Liver (tissue), 3 donors: ENCODE data around the gene HOXC13.

Source experiments
- EGR1 ChIP-seq, 2 donors: IDR thresholded peaks; 2 replicates each; pipeline ENCODE4 v1.6.1; 2016 to 2018; ENCODE audit warnings: antibody characterized with exemption in 2 of 2, low read depth in 2 of 2
- HNF4G ChIP-seq: IDR thresholded peaks from 2 replicates; pipeline ENCODE4 v1.6.1; 2016; ENCODE audit warnings: antibody characterized with exemption
- JUND ChIP-seq, 2 donors: IDR thresholded peaks; 2 replicates each; pipeline ENCODE4 v1.6.1; 2016; ENCODE audit warnings: antibody characterized with exemption in 2 of 2
- TAF1 ChIP-seq: conservative IDR thresholded peaks from 2 replicates; pipeline ENCODE4 v1.6.1; 2016; ENCODE audit warnings: antibody characterized with exemption, mild to moderate bottlenecking
- YY1 ChIP-seq: IDR thresholded peaks from 2 replicates; pipeline ENCODE4 v1.6.1; 2016; ENCODE audit warnings: antibody characterized with exemption, mild to moderate bottlenecking
- TF ChIP-seq, protein P1 (sequence below): fragments of 150-350 bp; IDR thresholded peaks from 2 replicates; pipeline ENCODE4 v1.5.1; 2017; ENCODE audit warnings: improper control_type of control experiment, low read depth, low read length; ENCODE audit not compliant: missing input control
- TF ChIP-seq, protein P2 (sequence below): IDR thresholded peaks from 2 replicates; pipeline ENCODE4 v1.6.1; 2016; ENCODE audit warnings: antibody characterized with exemption
- TF ChIP-seq, protein P3 (sequence below): IDR thresholded peaks from 2 replicates; pipeline ENCODE4 v1.6.1; 2016; ENCODE audit warnings: antibody characterized with exemption, mild to moderate bottlenecking
- donor health status: healthy.
- donor health status: healthy.

DNA sequence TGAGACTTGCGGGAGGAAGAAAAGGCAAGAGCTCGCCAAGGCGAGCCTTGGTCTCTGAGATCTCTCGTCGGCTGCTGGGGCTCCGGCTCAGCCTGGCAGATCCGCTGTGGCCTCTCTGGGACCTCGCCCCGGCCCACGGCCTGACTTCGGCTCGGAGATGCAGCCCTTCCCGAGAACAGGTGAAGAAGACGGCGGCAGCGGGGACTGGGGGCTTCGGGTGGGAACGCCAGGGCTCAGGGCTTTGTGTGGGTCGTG lies 55.3 kb downstream of the HOXC13 start:
- TF ChIP-seq, protein P1, sequence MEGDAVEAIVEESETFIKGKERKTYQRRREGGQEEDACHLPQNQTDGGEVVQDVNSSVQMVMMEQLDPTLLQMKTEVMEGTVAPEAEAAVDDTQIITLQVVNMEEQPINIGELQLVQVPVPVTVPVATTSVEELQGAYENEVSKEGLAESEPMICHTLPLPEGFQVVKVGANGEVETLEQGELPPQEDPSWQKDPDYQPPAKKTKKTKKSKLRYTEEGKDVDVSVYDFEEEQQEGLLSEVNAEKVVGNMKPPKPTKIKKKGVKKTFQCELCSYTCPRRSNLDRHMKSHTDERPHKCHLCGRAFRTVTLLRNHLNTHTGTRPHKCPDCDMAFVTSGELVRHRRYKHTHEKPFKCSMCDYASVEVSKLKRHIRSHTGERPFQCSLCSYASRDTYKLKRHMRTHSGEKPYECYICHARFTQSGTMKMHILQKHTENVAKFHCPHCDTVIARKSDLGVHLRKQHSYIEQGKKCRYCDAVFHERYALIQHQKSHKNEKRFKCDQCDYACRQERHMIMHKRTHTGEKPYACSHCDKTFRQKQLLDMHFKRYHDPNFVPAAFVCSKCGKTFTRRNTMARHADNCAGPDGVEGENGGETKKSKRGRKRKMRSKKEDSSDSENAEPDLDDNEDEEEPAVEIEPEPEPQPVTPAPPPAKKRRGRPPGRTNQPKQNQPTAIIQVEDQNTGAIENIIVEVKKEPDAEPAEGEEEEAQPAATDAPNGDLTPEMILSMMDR: no peak
- TF ChIP-seq, protein P2, sequence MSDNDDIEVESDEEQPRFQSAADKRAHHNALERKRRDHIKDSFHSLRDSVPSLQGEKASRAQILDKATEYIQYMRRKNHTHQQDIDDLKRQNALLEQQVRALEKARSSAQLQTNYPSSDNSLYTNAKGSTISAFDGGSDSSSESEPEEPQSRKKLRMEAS: no peak
- TF ChIP-seq, protein P3, sequence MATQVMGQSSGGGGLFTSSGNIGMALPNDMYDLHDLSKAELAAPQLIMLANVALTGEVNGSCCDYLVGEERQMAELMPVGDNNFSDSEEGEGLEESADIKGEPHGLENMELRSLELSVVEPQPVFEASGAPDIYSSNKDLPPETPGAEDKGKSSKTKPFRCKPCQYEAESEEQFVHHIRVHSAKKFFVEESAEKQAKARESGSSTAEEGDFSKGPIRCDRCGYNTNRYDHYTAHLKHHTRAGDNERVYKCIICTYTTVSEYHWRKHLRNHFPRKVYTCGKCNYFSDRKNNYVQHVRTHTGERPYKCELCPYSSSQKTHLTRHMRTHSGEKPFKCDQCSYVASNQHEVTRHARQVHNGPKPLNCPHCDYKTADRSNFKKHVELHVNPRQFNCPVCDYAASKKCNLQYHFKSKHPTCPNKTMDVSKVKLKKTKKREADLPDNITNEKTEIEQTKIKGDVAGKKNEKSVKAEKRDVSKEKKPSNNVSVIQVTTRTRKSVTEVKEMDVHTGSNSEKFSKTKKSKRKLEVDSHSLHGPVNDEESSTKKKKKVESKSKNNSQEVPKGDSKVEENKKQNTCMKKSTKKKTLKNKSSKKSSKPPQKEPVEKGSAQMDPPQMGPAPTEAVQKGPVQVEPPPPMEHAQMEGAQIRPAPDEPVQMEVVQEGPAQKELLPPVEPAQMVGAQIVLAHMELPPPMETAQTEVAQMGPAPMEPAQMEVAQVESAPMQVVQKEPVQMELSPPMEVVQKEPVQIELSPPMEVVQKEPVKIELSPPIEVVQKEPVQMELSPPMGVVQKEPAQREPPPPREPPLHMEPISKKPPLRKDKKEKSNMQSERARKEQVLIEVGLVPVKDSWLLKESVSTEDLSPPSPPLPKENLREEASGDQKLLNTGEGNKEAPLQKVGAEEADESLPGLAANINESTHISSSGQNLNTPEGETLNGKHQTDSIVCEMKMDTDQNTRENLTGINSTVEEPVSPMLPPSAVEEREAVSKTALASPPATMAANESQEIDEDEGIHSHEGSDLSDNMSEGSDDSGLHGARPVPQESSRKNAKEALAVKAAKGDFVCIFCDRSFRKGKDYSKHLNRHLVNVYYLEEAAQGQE: no peak
- TF ChIP-seq JUND (IDR thresholded peaks at IDR 0.05): no peak
- TF ChIP-seq TAF1: no peak
- TF ChIP-seq HNF4G: no peak
- no peak for TF ChIP-seq YY1
- no peak for TF ChIP-seq EGR1 (IDR thresholded peaks at IDR 0.05; ENCODE audit: low read depth in 2 of 2)
